K562 (cell line): ENCODE data around the gene ZAP70. TPM values are rescaled to one million over a fixed set of nuclear protein-coding genes. Genes with fewer than 3 reads are reported as not detected.

Experiments used
- ATF1 ChIP-seq, 2 experiments: fragments of 450-650 bp in 1 of 2; IDR thresholded peaks; 2 replicates each; pipeline ENCODE4 v1.6.1; 2016; ENCODE audit warnings: missing compliant biosample characterization in 1 of 2, missing genetic modification characterization in 1 of 2
- CHD2 ChIP-seq: IDR thresholded peaks from 2 replicates; pipeline ENCODE4 v1.6.1; 2011; ENCODE audit warnings: low read depth, low read length
- EZH2 ChIP-seq: IDR thresholded peaks from 2 replicates; pipeline ENCODE4 v1.6.1; 2012; ENCODE audit warnings: low read depth, mild to moderate bottlenecking, inconsistent platforms, low read length, borderline replicate concordance
- GATAD2A ChIP-seq: fragments of 450-650 bp; IDR thresholded peaks from 2 replicates; pipeline ENCODE4 v1.6.1; 2017
- POLR2AphosphoS5 ChIP-seq: IDR thresholded peaks from 2 replicates; pipeline ENCODE4 v1.6.1; 2011; ENCODE audit warnings: mild to moderate bottlenecking, low read depth, low read length, moderate library complexity; ENCODE audit not compliant: control insufficient read depth, insufficient read depth
- ZNF316 ChIP-seq: fragments of 450-650 bp; IDR thresholded peaks from 2 replicates; pipeline ENCODE4 v1.6.1; 2016
- ZNF586 ChIP-seq: fragments of 450-650 bp; formaldehyde crosslinking; conservative IDR thresholded peaks from 2 replicates; pipeline ENCODE4 v1.4.0; 2020; ENCODE audit warnings: mild to moderate bottlenecking, moderate library complexity
- polyA plus RNA-seq, 8 experiments: library from polyadenylated mRNA; depleted of rRNA in 4 of 8; stranded (reverse) in 5 of 8; unstranded in 3 of 8; fragments of >200 nt; fragmentation: Nextera tagmentation in 2 of 8; fragmentation: Illumina TruSeq in 1 of 8; extraction: Ambion mirVana in 2 of 8; extraction: Trizol in 1 of 8; gene quantifications; 2 replicates each; pipeline versions ENCODE4 v1.2.1 to v1.2.3, GENCODE V29; 2011 to 2014; ENCODE audit warnings: inconsistent platforms in 1 of 8, missing spikeins in 1 of 8
- total RNA-seq, 7 experiments: library from RNA; depleted of rRNA in 6 of 7; stranded (reverse); fragments of >200 nt in 6 of 7; fragmentation: Illumina TruSeq in 2 of 7; extraction: Trizol in 2 of 7; gene quantifications; 2 replicates each; pipeline versions ENCODE4 v1.2.1 to v1.2.3, GENCODE V29; 2011 to 2021; ENCODE audit warnings: low replicate concordance in 1 of 7
- TF ChIP-seq, protein P1 (sequence below): fragments of 450-650 bp; IDR thresholded peaks from 2 replicates; pipeline ENCODE4 v1.6.1; 2016; ENCODE audit warnings: mild to moderate bottlenecking, moderate library complexity
- TF ChIP-seq, protein P2 (sequence below), 2 experiments: fragments of 150-350 bp in 1 of 2; IDR thresholded peaks; 2 replicates each; pipeline ENCODE4 v1.6.1; 2012 to 2016; ENCODE audit warnings: low read depth in 2 of 2, low read length in 2 of 2, mild to moderate bottlenecking in 1 of 2, moderate library complexity in 1 of 2
- TF ChIP-seq, protein P3 (sequence below): fragments of 200-800 bp; sonication (Bioruptor generic); IDR thresholded peaks from 2 replicates; pipeline ENCODE4 v1.6.1; 2017; ENCODE audit warnings: missing genetic modification characterization, missing compliant biosample characterization

ZAP70 gene
- total and polyA plus RNA-seq, 9 of the 15 experiments (the other 6 are each of a cell fraction or from before 2014, with no cell fraction given) = 0.06 to 0.80 (median 0.21) TPM; not detected in 1

DNA sequence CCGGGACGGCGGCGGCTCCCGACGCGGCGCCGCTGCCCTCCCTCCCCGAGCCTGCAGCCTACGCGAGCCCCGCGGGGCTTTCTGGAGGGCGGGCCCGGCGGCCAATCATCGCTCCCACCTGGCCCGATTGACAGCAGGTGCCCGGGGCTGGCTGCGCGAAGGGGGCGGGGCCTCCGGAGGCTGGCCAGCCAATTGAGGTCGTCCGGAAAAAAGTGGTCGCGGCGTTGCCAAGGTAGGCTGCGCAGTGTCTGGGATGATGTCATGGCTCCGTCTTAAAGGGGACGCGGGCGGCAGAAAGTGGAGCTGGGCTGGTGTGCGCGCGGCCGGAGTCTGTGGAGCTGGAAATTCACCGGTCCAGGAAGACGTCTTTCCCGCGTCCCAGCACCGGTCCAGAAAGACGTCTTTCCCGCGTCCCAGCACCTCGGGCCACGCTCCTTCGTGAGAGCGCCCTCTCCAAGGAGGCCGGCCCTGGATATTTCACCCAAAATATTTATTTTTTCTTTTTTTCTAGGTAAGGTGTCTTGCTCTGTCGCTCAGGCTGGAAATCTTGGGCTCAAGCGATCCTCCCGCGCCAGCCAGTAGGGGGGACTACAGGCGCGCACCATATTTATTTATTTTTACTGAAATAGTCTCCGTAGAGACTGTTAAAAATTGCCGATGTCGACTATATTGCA is 49.3 kb upstream of the ZAP70 start, which contains the start of gene ACTR1B (continued):
- TF ChIP-seq, protein P1, sequence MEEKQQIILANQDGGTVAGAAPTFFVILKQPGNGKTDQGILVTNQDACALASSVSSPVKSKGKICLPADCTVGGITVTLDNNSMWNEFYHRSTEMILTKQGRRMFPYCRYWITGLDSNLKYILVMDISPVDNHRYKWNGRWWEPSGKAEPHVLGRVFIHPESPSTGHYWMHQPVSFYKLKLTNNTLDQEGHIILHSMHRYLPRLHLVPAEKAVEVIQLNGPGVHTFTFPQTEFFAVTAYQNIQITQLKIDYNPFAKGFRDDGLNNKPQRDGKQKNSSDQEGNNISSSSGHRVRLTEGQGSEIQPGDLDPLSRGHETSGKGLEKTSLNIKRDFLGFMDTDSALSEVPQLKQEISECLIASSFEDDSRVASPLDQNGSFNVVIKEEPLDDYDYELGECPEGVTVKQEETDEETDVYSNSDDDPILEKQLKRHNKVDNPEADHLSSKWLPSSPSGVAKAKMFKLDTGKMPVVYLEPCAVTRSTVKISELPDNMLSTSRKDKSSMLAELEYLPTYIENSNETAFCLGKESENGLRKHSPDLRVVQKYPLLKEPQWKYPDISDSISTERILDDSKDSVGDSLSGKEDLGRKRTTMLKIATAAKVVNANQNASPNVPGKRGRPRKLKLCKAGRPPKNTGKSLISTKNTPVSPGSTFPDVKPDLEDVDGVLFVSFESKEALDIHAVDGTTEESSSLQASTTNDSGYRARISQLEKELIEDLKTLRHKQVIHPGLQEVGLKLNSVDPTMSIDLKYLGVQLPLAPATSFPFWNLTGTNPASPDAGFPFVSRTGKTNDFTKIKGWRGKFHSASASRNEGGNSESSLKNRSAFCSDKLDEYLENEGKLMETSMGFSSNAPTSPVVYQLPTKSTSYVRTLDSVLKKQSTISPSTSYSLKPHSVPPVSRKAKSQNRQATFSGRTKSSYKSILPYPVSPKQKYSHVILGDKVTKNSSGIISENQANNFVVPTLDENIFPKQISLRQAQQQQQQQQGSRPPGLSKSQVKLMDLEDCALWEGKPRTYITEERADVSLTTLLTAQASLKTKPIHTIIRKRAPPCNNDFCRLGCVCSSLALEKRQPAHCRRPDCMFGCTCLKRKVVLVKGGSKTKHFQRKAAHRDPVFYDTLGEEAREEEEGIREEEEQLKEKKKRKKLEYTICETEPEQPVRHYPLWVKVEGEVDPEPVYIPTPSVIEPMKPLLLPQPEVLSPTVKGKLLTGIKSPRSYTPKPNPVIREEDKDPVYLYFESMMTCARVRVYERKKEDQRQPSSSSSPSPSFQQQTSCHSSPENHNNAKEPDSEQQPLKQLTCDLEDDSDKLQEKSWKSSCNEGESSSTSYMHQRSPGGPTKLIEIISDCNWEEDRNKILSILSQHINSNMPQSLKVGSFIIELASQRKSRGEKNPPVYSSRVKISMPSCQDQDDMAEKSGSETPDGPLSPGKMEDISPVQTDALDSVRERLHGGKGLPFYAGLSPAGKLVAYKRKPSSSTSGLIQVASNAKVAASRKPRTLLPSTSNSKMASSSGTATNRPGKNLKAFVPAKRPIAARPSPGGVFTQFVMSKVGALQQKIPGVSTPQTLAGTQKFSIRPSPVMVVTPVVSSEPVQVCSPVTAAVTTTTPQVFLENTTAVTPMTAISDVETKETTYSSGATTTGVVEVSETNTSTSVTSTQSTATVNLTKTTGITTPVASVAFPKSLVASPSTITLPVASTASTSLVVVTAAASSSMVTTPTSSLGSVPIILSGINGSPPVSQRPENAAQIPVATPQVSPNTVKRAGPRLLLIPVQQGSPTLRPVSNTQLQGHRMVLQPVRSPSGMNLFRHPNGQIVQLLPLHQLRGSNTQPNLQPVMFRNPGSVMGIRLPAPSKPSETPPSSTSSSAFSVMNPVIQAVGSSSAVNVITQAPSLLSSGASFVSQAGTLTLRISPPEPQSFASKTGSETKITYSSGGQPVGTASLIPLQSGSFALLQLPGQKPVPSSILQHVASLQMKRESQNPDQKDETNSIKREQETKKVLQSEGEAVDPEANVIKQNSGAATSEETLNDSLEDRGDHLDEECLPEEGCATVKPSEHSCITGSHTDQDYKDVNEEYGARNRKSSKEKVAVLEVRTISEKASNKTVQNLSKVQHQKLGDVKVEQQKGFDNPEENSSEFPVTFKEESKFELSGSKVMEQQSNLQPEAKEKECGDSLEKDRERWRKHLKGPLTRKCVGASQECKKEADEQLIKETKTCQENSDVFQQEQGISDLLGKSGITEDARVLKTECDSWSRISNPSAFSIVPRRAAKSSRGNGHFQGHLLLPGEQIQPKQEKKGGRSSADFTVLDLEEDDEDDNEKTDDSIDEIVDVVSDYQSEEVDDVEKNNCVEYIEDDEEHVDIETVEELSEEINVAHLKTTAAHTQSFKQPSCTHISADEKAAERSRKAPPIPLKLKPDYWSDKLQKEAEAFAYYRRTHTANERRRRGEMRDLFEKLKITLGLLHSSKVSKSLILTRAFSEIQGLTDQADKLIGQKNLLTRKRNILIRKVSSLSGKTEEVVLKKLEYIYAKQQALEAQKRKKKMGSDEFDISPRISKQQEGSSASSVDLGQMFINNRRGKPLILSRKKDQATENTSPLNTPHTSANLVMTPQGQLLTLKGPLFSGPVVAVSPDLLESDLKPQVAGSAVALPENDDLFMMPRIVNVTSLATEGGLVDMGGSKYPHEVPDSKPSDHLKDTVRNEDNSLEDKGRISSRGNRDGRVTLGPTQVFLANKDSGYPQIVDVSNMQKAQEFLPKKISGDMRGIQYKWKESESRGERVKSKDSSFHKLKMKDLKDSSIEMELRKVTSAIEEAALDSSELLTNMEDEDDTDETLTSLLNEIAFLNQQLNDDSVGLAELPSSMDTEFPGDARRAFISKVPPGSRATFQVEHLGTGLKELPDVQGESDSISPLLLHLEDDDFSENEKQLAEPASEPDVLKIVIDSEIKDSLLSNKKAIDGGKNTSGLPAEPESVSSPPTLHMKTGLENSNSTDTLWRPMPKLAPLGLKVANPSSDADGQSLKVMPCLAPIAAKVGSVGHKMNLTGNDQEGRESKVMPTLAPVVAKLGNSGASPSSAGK = peak; percentile 71
- TF ChIP-seq ZNF586 (CRISPR knock-in tag) (no peak), GATAD2A (no peak), CHD2 (peak; percentile 66), ATF1 (CRISPR knock-in tag; IDR thresholded peaks at IDR 0.05) (no peak), ATF1 (tag; IDR thresholded peaks at IDR 0.05) (peak; percentile 91), POLR2AphosphoS5 (peak; percentile 74), EZH2 (no peak), ZNF316 (peak; percentile 84)
- TF ChIP-seq, protein P2, sequence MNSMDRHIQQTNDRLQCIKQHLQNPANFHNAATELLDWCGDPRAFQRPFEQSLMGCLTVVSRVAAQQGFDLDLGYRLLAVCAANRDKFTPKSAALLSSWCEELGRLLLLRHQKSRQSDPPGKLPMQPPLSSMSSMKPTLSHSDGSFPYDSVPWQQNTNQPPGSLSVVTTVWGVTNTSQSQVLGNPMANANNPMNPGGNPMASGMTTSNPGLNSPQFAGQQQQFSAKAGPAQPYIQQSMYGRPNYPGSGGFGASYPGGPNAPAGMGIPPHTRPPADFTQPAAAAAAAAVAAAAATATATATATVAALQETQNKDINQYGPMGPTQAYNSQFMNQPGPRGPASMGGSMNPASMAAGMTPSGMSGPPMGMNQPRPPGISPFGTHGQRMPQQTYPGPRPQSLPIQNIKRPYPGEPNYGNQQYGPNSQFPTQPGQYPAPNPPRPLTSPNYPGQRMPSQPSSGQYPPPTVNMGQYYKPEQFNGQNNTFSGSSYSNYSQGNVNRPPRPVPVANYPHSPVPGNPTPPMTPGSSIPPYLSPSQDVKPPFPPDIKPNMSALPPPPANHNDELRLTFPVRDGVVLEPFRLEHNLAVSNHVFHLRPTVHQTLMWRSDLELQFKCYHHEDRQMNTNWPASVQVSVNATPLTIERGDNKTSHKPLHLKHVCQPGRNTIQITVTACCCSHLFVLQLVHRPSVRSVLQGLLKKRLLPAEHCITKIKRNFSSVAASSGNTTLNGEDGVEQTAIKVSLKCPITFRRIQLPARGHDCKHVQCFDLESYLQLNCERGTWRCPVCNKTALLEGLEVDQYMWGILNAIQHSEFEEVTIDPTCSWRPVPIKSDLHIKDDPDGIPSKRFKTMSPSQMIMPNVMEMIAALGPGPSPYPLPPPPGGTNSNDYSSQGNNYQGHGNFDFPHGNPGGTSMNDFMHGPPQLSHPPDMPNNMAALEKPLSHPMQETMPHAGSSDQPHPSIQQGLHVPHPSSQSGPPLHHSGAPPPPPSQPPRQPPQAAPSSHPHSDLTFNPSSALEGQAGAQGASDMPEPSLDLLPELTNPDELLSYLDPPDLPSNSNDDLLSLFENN (IDR thresholded peaks at IDR 0.05; ENCODE audit: low read depth in 2 of 2, low read length in 2 of 2) = no peak
- TF ChIP-seq, protein P3, sequence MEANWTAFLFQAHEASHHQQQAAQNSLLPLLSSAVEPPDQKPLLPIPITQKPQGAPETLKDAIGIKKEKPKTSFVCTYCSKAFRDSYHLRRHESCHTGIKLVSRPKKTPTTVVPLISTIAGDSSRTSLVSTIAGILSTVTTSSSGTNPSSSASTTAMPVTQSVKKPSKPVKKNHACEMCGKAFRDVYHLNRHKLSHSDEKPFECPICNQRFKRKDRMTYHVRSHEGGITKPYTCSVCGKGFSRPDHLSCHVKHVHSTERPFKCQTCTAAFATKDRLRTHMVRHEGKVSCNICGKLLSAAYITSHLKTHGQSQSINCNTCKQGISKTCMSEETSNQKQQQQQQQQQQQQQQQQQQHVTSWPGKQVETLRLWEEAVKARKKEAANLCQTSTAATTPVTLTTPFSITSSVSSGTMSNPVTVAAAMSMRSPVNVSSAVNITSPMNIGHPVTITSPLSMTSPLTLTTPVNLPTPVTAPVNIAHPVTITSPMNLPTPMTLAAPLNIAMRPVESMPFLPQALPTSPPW = peak; percentile 73; the same call in 1 of the 2 replicates
